Type B pancreatic cell (in vitro differentiated cells): Measurements from ENCODE around the gene AFF1. TPM values are rescaled to one million over a fixed set of nuclear protein-coding genes. Genes with fewer than 3 reads are reported as not detected.
A peak's percentile ranks its signal among the peaks of the same experiment; 100 is the strongest.

ENCODE experiments used
- DNase-seq: peaks from one replicate; pipeline ENCODE4 v3.0.0; 2021; ENCODE audit warnings: mixed read lengths; ENCODE audit not compliant: unreplicated experiment; ENCODE audit errors: extremely low spot score
- H3K27ac Mint-ChIP-seq: 2 replicates; pipeline ENCODE4 v1.8.0; 2021; ENCODE audit warnings: mild to moderate bottlenecking, mixed read lengths
- H3K27me3 Mint-ChIP-seq: 2 replicates; pipeline ENCODE4 v1.8.0; 2021; ENCODE audit warnings: mixed read lengths
- H3K36me3 Mint-ChIP-seq: 2 replicates; pipeline ENCODE4 v1.8.0; 2021; ENCODE audit warnings: mixed read lengths
- H3K4me1 Mint-ChIP-seq: one replicate; pipeline ENCODE4 v1.8.0; 2021; ENCODE audit warnings: mixed read lengths; ENCODE audit not compliant: unreplicated experiment
- H3K4me3 Mint-ChIP-seq: 2 replicates; pipeline ENCODE4 v1.8.0; 2021; ENCODE audit warnings: mild to moderate bottlenecking, mixed read lengths
- H3K9me3 Mint-ChIP-seq: 2 replicates; pipeline ENCODE4 v1.8.0; 2021; ENCODE audit warnings: mixed read lengths
- total RNA-seq: library from RNA; stranded (reverse); gene quantifications from 2 replicates; pipeline ENCODE4 v1.2.1, GENCODE V29; 2021; ENCODE audit warnings: low replicate concordance
- TF ChIP-seq, protein P1 (sequence below): fragments of 200-600 bp; sonication (generic); conservative IDR thresholded peaks from 2 replicates; pipeline ENCODE4 v1.5.0; 2021; ENCODE audit warnings: antibody characterized with exemption, mild to moderate bottlenecking

The AFF1 gene
- total RNA-seq, 1 donor from 2014 or later: 39.7 TPM

DNA sequence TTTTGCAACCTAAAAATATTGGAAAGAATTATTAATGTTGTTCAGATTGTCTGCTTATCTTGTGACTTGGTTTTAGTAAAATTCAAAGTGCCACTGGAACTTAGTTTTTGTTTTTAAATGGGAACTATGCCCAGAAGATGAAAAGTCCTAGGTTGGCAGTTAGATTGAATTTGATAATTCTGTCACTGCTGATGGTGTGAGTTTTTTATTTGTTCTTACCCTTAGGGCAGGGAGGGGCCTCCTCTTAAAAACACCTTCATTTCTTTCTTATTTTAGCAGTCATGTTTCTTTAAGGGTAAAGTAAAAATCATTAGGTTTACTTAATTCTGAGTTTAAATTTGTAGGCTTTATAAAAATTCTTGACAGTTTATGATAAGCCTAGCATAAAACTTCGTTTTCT is 80.6 kb downstream of the AFF1 start:
- Mint-ChIP-seq H3K4me3 (peak overlapping the region; percentile 44), H3K27me3 (no peaks in the 10 kb centered on the region), H3K27ac (peak overlapping the region; percentile 89)

DNA sequence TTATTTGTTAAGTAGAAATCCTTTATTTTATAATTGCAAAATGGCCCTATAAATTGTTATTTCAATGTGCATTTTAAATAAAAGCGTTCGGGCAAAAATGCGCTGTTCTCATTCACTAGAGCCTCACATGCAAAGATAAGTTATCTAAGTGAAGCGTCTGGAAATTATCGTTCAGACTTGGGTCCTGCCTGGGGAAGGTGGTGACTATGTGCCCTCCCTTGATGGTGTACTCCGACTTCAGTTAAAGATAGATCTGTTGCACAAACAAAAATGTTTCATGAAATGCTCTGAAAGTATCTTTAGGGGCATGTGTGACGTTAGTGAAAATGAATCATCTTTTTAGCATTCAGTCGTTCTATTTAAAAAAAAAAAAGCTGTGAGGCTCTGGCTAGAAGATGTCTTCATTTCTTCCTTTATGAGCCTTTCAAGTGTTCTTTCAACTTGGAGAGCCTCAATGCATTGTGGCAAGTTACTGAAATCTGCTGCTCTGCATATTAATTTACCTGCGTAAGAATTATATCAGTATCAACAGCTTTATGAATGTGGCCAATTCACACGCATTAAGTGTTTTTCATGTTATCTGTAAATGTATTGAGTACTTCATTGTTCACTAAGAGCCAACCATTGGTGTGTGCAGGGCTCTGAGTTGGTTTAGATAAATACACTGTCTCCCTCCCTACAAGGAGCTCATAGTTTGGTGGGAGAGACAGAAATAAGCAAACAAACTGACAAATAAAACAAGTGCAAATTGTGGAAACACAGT is 83.0 kb downstream of the AFF1 start:
- Mint-ChIP-seq H3K27me3 (no peaks in the 10 kb centered on the region), H3K36me3 (no peaks in the 10 kb centered on the region), H3K4me3 (no peak overlapping the region), H3K9me3 (no peaks in the 10 kb centered on the region), H3K4me1 (peaks cover 59% of the 10 kb centered on the region), H3K27ac (no peak overlapping the region)
- DNase-seq: no peak
- TF ChIP-seq, protein P1, sequence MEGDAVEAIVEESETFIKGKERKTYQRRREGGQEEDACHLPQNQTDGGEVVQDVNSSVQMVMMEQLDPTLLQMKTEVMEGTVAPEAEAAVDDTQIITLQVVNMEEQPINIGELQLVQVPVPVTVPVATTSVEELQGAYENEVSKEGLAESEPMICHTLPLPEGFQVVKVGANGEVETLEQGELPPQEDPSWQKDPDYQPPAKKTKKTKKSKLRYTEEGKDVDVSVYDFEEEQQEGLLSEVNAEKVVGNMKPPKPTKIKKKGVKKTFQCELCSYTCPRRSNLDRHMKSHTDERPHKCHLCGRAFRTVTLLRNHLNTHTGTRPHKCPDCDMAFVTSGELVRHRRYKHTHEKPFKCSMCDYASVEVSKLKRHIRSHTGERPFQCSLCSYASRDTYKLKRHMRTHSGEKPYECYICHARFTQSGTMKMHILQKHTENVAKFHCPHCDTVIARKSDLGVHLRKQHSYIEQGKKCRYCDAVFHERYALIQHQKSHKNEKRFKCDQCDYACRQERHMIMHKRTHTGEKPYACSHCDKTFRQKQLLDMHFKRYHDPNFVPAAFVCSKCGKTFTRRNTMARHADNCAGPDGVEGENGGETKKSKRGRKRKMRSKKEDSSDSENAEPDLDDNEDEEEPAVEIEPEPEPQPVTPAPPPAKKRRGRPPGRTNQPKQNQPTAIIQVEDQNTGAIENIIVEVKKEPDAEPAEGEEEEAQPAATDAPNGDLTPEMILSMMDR: no peak

More for the DNA sequence above, 80.6 kb downstream of the AFF1 start:
- Mint-ChIP-seq H3K36me3 (no peaks in the 10 kb centered on the region), H3K4me1 (peaks cover 64% of the 10 kb centered on the region), H3K9me3 (no peaks in the 10 kb centered on the region)
- no peak for DNase-seq
- TF ChIP-seq, protein P1: no peak

DNA sequence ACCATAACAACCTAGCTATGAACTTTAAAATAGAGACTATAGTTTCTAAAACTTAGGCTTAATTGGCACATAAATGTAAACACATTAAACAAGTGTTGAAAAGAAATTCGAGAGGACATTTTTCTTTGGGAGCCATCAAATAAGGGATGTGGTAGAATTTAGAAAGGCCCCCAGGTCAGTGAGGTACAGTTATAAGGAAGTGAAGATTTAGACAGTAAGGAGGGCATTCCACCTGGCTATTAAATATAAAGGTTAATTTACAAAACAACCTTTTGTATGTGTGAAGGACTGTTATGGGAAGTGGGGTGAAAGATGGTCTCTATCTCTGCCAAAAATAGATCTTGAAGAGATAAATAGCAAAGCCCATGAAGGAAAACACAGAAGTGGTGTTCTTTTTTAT is 83.9 kb downstream of the AFF1 start:
- H3K9me3 Mint-ChIP-seq: no peaks in the 10 kb centered on the region
- H3K4me3 Mint-ChIP-seq: no peak overlapping the region
- H3K27ac Mint-ChIP-seq: no peak overlapping the region
- DNase-seq: no peak
- TF ChIP-seq, protein P1: no peak
- peaks cover 54% of the 10 kb centered on the region for H3K4me1 Mint-ChIP-seq
- no peaks in the 10 kb centered on the region for H3K27me3 Mint-ChIP-seq
- H3K36me3 Mint-ChIP-seq: no peaks in the 10 kb centered on the region

DNA sequence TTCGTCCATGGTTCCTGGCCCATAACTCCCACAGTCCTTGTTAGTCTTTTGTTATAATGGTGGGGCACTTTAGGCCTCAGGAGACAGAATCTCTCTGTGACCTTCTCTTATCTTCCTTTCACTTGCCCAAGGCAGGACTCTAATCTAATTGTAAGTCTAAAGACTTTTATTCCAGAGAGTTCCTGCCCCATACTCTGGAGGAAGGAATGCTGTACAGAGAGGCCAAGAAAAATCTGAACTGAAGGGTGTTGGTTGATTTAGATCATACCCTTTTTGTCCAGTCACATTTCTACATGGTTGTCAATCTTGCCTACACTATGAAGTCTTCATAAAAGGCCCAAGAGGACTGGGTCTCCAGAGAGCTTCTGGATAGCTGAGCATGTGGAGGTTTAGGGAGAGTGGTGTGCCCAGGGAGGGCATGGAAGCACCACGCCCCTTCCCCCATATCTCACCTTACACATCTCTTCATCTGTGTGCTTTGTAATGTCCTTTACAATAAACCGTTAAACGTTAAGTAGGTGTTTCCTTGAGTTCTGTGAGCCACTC is 84.5 kb downstream of the AFF1 start:
- no peaks in the 10 kb centered on the region for H3K27me3 Mint-ChIP-seq
- peaks cover 54% of the 10 kb centered on the region for H3K4me1 Mint-ChIP-seq
- peak overlapping the region; percentile 37 for H3K27ac Mint-ChIP-seq
- H3K4me3 Mint-ChIP-seq: no peak overlapping the region
- H3K9me3 Mint-ChIP-seq: no peaks in the 10 kb centered on the region
- no peak for DNase-seq
- H3K36me3 Mint-ChIP-seq: no peaks in the 10 kb centered on the region
- TF ChIP-seq, protein P1: no peak

DNA sequence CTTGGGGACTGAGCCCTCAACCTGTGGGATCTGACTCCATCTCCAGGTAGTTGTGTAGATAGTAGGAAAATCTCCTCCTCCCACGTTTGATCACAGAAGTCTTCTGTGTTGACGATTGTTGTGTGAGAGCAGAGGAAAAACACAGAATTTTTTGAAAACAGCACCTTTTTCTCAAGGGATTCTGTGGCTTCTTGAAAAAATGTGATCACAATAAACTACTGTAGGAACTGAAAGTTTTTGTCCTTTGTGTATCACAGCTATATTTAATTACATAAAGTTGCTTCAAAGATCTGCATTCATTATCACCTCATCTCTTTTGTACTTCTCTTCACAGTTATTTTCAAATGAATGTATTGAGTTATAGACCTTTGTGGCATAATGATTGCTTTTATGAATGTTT is 85.1 kb downstream of the AFF1 start:
- TF ChIP-seq, protein P1: no peak
- peaks cover 51% of the 10 kb centered on the region for H3K4me1 Mint-ChIP-seq

More for the DNA sequence above, 85.1 kb downstream of the AFF1 start:
- no peak for DNase-seq
- no peaks in the 10 kb centered on the region for H3K36me3 Mint-ChIP-seq
- H3K4me3 Mint-ChIP-seq: no peak overlapping the region
- H3K27ac Mint-ChIP-seq: no peak overlapping the region
- H3K27me3 Mint-ChIP-seq: no peaks in the 10 kb centered on the region
- H3K9me3 Mint-ChIP-seq: no peaks in the 10 kb centered on the region
